GM21526 (cell line): ENCODE results near the gene RDH11.
"Not testable (repeated sequence)": the region's sequence is repeated elsewhere in the genome, so short reads cannot be mapped to it uniquely, and the experiment has no call there.

ENCODE experiments used
- ATAC-seq: cut with Tn5 transposase; IDR thresholded peaks from one replicate; pipeline ENCODE4 v1.9.1; 2021; ENCODE audit warnings: moderate library complexity; ENCODE audit not compliant: unreplicated experiment, low FRiP score

RDH11 gene

GRCh38 chr14:67695394-67695949 is at the start of gene RDH11:
TSS of gene RDH11 (minus strand) at chr14:67695764. CDS start at chr14:67695703, 61 bp downstream.
- ATAC-seq, result peak; percentile 84

GRCh38 chr14:67744046-67744445 is 48.5 kb upstream of the RDH11 start:
- no peak for ATAC-seq

GRCh38 chr14:67738740-67739504 is 43.4 kb upstream of the RDH11 start:
- no peak for ATAC-seq

GRCh38 chr14:67736771-67737170 is 41.2 kb upstream of the RDH11 start:
- ATAC-seq, result no peak

- ATAC-seq, result no peak
These were observed 40.0 kb upstream of the RDH11 start for GRCh38 chr14:67735336-67736147.

- no peak for ATAC-seq
These were observed 39.1 kb upstream of the RDH11 start for GRCh38 chr14:67734675-67735074.

GRCh38 chr14:67733616-67734015 is 38.1 kb upstream of the RDH11 start:
- no peak for ATAC-seq

GRCh38 chr14:67729072-67729885 is 33.7 kb upstream of the RDH11 start:
- ATAC-seq, result no peak

GRCh38 chr14:67728258-67728657 is 32.7 kb upstream of the RDH11 start:
- no peak for ATAC-seq

- ATAC-seq, result no peak
These were observed 31.8 kb upstream of the RDH11 start for GRCh38 chr14:67727361-67727760.

GRCh38 chr14:67725171-67725570 is 29.6 kb upstream of the RDH11 start:
- no peak for ATAC-seq

GRCh38 chr14:67722293-67722692 is 26.7 kb upstream of the RDH11 start:
- no peak for ATAC-seq

- ATAC-seq, result no peak
These were observed 26.3 kb upstream of the RDH11 start for GRCh38 chr14:67721875-67722274.

GRCh38 chr14:67719866-67720265 is 24.3 kb upstream of the RDH11 start:
- ATAC-seq, result no peak

GRCh38 chr14:67719385-67719784 is 23.8 kb upstream of the RDH11 start:
- not testable (repeated sequence) for ATAC-seq

- ATAC-seq, result no peak
These were observed 22.7 kb upstream of the RDH11 start for GRCh38 chr14:67718265-67718664.

GRCh38 chr14:67717048-67717447 is 21.5 kb upstream of the RDH11 start:
- no peak for ATAC-seq

- no peak for ATAC-seq
These were observed 14.6 kb upstream of the RDH11 start for GRCh38 chr14:67710209-67710608.

GRCh38 chr14:67709796-67710195 is 14.2 kb upstream of the RDH11 start:
- not testable (repeated sequence) for ATAC-seq

GRCh38 chr14:67709346-67709745 is 13.8 kb upstream of the RDH11 start:
- not testable (repeated sequence) for ATAC-seq

GRCh38 chr14:67705211-67705610 is 9.6 kb upstream of the RDH11 start:
- ATAC-seq, result no peak
